HS-27A (cell line): ENCODE measurements around the gene FSD2.
"Not testable (repeated sequence)": the region's sequence is repeated elsewhere in the genome, so short reads cannot be mapped to it uniquely, and the experiment has no call there.

ENCODE experiments used
- DNase-seq: peaks from one replicate; pipeline ENCODE4 v3.0.0-alpha.2; 2012; ENCODE audit warnings: low read depth, missing footprints

FSD2 gene

GRCh38 chr15:82737975-82738374 is 67.9 kb downstream of the FSD2 start:
- DNase-seq: no peak

DNA sequence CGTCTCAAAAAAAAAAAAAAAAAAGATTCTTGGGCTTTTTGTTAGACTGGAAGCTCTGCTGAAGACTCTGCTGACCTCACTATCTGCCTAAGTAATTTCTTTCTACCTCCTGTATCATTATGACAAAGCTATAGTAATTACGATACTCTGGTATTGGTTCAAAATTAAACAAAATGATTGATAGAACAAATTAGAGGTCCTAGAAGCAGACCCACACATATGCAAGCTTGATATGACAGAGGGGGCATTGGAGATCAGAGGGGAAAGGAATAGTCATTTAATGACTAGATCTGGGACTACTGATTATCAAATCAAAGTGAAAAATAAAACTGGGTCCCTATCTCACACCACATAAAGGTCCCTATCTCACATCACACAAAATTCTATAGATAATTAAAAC is 74.3 kb downstream of the FSD2 start:
- no peak for DNase-seq

DNA sequence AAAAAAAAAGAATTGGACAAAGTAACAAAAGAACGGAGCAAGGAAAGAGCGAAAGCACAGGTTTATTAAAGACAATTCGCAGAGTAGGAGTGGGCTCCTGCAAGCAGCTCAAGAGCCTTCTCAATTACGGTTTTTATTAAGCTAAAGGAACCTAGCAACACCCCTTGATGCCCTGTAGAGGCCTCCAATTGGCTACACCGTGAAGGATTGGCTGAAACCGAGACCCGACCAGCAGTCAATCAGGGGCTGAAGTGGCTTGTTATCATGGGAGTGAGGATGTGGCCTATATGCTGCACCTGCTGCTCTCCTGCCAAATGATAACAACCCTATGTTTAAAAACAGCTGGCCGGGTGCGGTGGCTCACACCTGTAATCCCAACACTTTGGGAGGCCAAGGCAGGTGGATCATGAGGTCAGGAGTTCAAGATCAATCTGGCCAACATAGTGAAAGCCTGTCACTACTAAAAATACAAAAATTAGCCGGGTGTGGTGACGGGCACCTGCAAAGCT is 75.8 kb downstream of the FSD2 start:
- DNase-seq: no peak

- no peak for DNase-seq
These were observed 79.1 kb downstream of the FSD2 start for GRCh38 chr15:82726816-82727215.

DNA sequence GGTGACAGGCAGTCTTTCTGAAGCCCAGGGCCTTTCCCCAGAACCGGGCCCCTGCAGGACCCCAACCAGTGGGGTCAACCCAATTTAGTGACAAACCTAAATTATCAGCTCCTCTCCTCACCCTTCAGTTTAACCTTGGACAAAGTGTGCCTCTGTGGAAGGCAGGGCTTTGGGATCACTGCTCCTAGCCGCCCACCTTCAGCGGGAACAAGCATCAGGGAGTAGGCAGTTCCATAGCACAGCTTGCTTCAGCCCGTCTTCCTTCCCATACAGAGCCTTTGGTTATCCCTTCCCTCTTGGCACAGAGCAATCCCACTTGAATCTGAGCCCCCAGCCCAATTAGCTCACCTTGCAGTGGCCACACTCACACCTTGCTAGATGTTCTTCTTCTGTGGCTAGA is 90.9 kb downstream of the FSD2 start:
- no peak for DNase-seq

DNA sequence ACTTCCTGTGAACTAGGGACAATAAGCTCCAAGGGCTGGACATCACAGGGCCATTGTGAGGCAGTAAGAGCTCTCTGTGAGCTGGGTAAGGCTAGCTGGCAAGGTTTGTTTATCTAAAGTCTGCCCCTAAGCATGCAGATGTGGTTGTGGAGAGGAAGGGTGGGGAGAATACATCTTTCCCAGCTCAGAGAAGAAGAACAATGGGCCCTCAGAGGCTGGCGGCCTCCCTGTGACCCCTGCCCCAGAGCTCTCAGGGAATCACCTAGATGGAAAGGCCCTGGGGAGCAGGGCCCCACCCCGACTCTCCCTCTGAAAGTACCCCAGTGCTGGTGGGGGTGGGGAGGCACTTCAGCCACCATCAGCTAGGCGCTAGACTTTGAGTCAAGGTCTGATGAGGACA is 91.9 kb downstream of the FSD2 start:
- no peak for DNase-seq

- DNase-seq: no peak
These were observed 93.8 kb downstream of the FSD2 start for GRCh38 chr15:82712036-82712435.

- DNase-seq: no peak
These were observed 94.9 kb downstream of the FSD2 start for GRCh38 chr15:82710926-82711490.

GRCh38 chr15:82710208-82710555 is 95.7 kb downstream of the FSD2 start:
- no peak for DNase-seq

GRCh38 chr15:82709421-82710207 is 96.3 kb downstream of the FSD2 start, which contains the start of gene AP3B2:
Gene AP3B2 (minus strand): TSS chr15:82709875. CDS start chr15:82709706, 169 bp downstream.
- peak; percentile 24 for DNase-seq

- no peak for DNase-seq
These were observed 96.8 kb downstream of the FSD2 start for GRCh38 chr15:82709081-82709420.

DNA sequence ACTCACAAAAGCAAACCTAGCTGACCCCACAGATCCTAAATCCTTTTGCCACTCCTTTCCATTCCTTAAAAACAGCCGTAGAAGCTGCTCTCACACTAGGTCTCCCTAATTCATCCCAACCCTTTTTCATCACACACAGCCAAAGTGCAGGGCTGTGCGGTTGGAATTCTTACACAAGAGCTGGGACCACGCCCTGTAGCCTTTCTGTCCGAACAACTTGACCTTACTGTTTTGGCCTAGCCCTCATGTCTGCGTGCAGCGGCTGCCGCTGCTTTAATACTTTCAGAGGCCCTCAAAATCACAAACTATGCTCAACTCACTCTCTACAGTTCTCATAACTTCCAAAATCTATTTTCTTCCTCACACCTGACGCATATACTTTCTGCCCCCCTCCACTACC is 100.0 kb downstream of the FSD2 start:
- not testable (repeated sequence) for DNase-seq
